IMR-90 (cell line): ENCODE data around the gene MYBL2. TPM values are rescaled to one million over a fixed set of nuclear protein-coding genes. Genes with fewer than 3 reads are reported as not detected.

Experiments
- ATAC-seq: fragments of 200-7000 bp; cut with Tn5 transposase; 2 replicates; pipeline ENCODE4 v1.9.1; 2020; ENCODE audit warnings: low read depth, mild to moderate bottlenecking, moderate library complexity
- BruUV-seq: library from RNA; stranded (reverse); fragments of 400-500 nt; replicated peaks from 2 replicates; lab custom pipeline; 2021; lab: Mats Ljungman, UMichigan
- CTCF ChIA-PET: fragments of 300-600 bp; formaldehyde crosslinking; extraction: SDS; loops from one replicate; lab custom pipeline; 2021; ENCODE audit warnings: antibody characterized with exemption; lab: Yijun Ruan, JAX
- POLR2A ChIA-PET: fragments of 300-600 bp; sonication (Branson Sonifier 250); formaldehyde crosslinking; loops from one replicate; lab custom pipeline; 2022; ENCODE audit warnings: antibody characterized with exemption; ENCODE audit not compliant: unreplicated experiment; lab: Charles Lee
- DNase-seq: peaks from one replicate; pipeline ENCODE4 v3.0.0; 2013
- H2AFZ ChIP-seq: replicated peaks from 2 replicates; pipeline ENCODE3; 2013; ENCODE audit warnings: low read length, mild to moderate bottlenecking; ENCODE audit not compliant: poor library complexity
- H2AK5ac ChIP-seq: 2 replicates; pipeline ENCODE4 v1.6.1; 2013; ENCODE audit warnings: low read depth, low read length, inconsistent platforms
- H2AK9ac ChIP-seq: replicated peaks from 2 replicates; pipeline ENCODE3; 2013; ENCODE audit warnings: mild to moderate bottlenecking, low read depth, low read length, moderate library complexity; ENCODE audit not compliant: poor library complexity
- H2BK120ac ChIP-seq: 2 replicates; pipeline ENCODE4 v1.6.1; 2013; ENCODE audit warnings: low read depth, low read length, inconsistent platforms
- H2BK15ac ChIP-seq: 3 replicates; pipeline ENCODE4 v1.6.1; 2013; ENCODE audit warnings: low read depth, low read length, inconsistent platforms
- H2BK20ac ChIP-seq: 2 replicates; pipeline ENCODE4 v1.6.1; 2013; ENCODE audit warnings: low read depth, mild to moderate bottlenecking, inconsistent platforms, low read length, moderate library complexity
- H2BK5ac ChIP-seq: 2 replicates; pipeline ENCODE4 v1.6.1; 2013; ENCODE audit warnings: mild to moderate bottlenecking, low read depth, low read length, inconsistent platforms; ENCODE audit not compliant: poor library complexity, severe bottlenecking
- H3K14ac ChIP-seq: replicated peaks from 2 replicates; pipeline ENCODE4 v1.6.1; 2013; ENCODE audit warnings: low read depth, low read length, inconsistent platforms
- H3K18ac ChIP-seq: 2 replicates; pipeline ENCODE4 v1.6.1; 2013; ENCODE audit warnings: low read depth, low read length, control low read depth
- H3K23ac ChIP-seq: 2 replicates; pipeline ENCODE4 v1.6.1; 2013; ENCODE audit warnings: low read depth, low read length, inconsistent platforms
- H3K27ac ChIP-seq: 2 replicates; pipeline ENCODE4 v1.5.1; 2013; ENCODE audit warnings: mild to moderate bottlenecking, control low read depth, low read length; ENCODE audit not compliant: insufficient read depth
- H3K27me3 ChIP-seq: 2 replicates; pipeline ENCODE4 v1.6.1; 2013; ENCODE audit warnings: low read length; ENCODE audit not compliant: control insufficient read depth, insufficient read depth
- H3K36me3 ChIP-seq: 2 replicates; pipeline ENCODE4 v1.6.1; 2013; ENCODE audit warnings: low read length, mixed read lengths; ENCODE audit not compliant: control insufficient read depth, insufficient read depth
- H3K4ac ChIP-seq: 2 replicates; pipeline ENCODE4 v1.6.1; 2013; ENCODE audit warnings: low read depth, low read length, inconsistent platforms
- H3K4me1 ChIP-seq: 2 replicates; pipeline ENCODE4 v1.6.1; 2013; ENCODE audit warnings: low read length, mixed read lengths; ENCODE audit not compliant: control insufficient read depth, insufficient read depth
- H3K4me2 ChIP-seq: 2 replicates; pipeline ENCODE4 v1.6.1; 2013; ENCODE audit warnings: low read depth, mild to moderate bottlenecking, control low read depth, low read length, moderate library complexity
- H3K4me3 ChIP-seq: 2 replicates; pipeline ENCODE4 v1.5.1; 2013; ENCODE audit warnings: low read depth, mild to moderate bottlenecking, control low read depth, low read length, moderate library complexity; ENCODE audit not compliant: insufficient read depth
- H3K56ac ChIP-seq: 2 replicates; pipeline ENCODE4 v1.6.1; 2013; ENCODE audit warnings: low read length, inconsistent platforms; ENCODE audit not compliant: insufficient read depth; ENCODE audit errors: extremely low read depth
- H3K79me1 ChIP-seq, 2 experiments: 2 replicates each; pipeline ENCODE4 v1.6.1; 2013; ENCODE audit warnings: low read length in 2 of 2, inconsistent platforms in 1 of 2, low read depth in 1 of 2
- H3K9ac ChIP-seq: 2 replicates; pipeline ENCODE4 v1.6.1; 2013; ENCODE audit warnings: low read depth, low read length, control low read depth
- H3K9me1 ChIP-seq: 2 replicates; pipeline ENCODE4 v1.6.1; 2013; ENCODE audit warnings: low read length, inconsistent platforms; ENCODE audit not compliant: insufficient read depth
- H3K9me3 ChIP-seq: 2 replicates; pipeline ENCODE4 v1.6.1; 2013; ENCODE audit warnings: low read length; ENCODE audit not compliant: control insufficient read depth, insufficient read depth
- H4K20me1 ChIP-seq: 2 replicates; pipeline ENCODE4 v1.6.1; 2013; ENCODE audit warnings: low read length, inconsistent platforms; ENCODE audit not compliant: insufficient read depth
- H4K5ac ChIP-seq: 2 replicates; pipeline ENCODE4 v1.6.1; 2013; ENCODE audit warnings: mild to moderate bottlenecking, low read depth, low read length, control low read depth
- H4K8ac ChIP-seq, 2 experiments: 2 replicates each; pipeline ENCODE4 v1.6.1; 2013; ENCODE audit warnings: low read depth in 2 of 2, low read length in 2 of 2, control low read depth in 1 of 2, inconsistent platforms in 1 of 2
- H4K91ac ChIP-seq: 2 replicates; pipeline ENCODE4 v1.6.1; 2013; ENCODE audit warnings: low read depth, low read length, inconsistent platforms; ENCODE audit not compliant: insufficient read depth
- BHLHE40 ChIP-seq: fragments of 150-350 bp; IDR thresholded peaks from 2 replicates; pipeline ENCODE4 v1.6.1; 2016; ENCODE audit warnings: mild to moderate bottlenecking, low read depth, low read length
- CEBPB ChIP-seq: IDR thresholded peaks from 2 replicates; pipeline ENCODE4 v1.6.1; 2012; ENCODE audit warnings: low read depth, low read length, improper control_type of control experiment
- CHD1 ChIP-seq: IDR thresholded peaks from 2 replicates; pipeline ENCODE4 v1.6.1; 2012; ENCODE audit warnings: low read depth, low read length, improper control_type of control experiment
- MAZ ChIP-seq: IDR thresholded peaks from 2 replicates; pipeline ENCODE4 v1.6.1; 2012; ENCODE audit warnings: low read depth, mild to moderate bottlenecking, low read length, improper control_type of control experiment, moderate library complexity, borderline replicate concordance
- RFX5 ChIP-seq: IDR thresholded peaks from 2 replicates; pipeline ENCODE4 v1.8.0; 2012; ENCODE audit warnings: low read depth, mild to moderate bottlenecking, low read length, moderate library complexity
- WGBS, 2 experiments: methylation state at CpG; one replicate each; pipeline versions ENCODE4 v1.1.5 to v1.1.7; 2013; ENCODE audit warnings: missing lambda C conversion rate in 2 of 2; ENCODE audit not compliant: insufficient read length in 1 of 2; ENCODE audit errors: extremely low coverage in 2 of 2; 5-methylcytosine and 5-hydroxymethylcytosine counted together
- dilution Hi-C: fragments of 300-500 bp; cut with HindIII; formaldehyde crosslinking; loops from one replicate; pipeline ENCODE4 v1.14.3; 2018; ENCODE audit warnings: low sequenced_read_pairs; ENCODE audit not compliant: unreplicated experiment
- in situ Hi-C: fragments of 300-500 bp; cut with MboI; formaldehyde crosslinking; loops from 3 replicates; pipeline ENCODE4 v1.14.3; 2019; ENCODE audit warnings: low sequenced_read_pairs, inconsistent platforms, mixed read lengths
- intact Hi-C: fragments of 100-400 bp; cut with micrococcal nuclease; formaldehyde crosslinking; loops from 2 replicates; pipeline ENCODE4 v1.10.0; 2022
- polyA plus RNA-seq, 3 experiments: library from polyadenylated mRNA; depleted of rRNA; stranded (reverse); fragments of >200 nt; gene quantifications; 2 replicates each; pipeline ENCODE4 v1.2.3, GENCODE V29; 2012; ENCODE audit warnings: low replicate concordance in 1 of 3
- total RNA-seq: library from RNA; depleted of rRNA; stranded (reverse); fragments of >200 nt; gene quantifications from 2 replicates; pipeline ENCODE4 v1.2.3, GENCODE V29; 2012
- TF ChIP-seq, protein P1 (sequence below): fragments of 150-350 bp; IDR thresholded peaks from 2 replicates; pipeline ENCODE4 v1.6.1; 2017; ENCODE audit warnings: mild to moderate bottlenecking, antibody characterized with exemption, low read length, low read depth

Gene MYBL2
- total and polyA plus RNA-seq, 2 of the 4 experiments (the other 2 are of a cell fraction), result 12.4 to 23.1 TPM

GRCh38 chr20:43715511-43715910 is 48.6 kb downstream of the MYBL2 start:
- Histone ChIP-seq H3K4me2 (no peak overlapping the region), H2BK15ac (no peak overlapping the region), H3K4ac (no peak overlapping the region), H2BK20ac (no peak overlapping the region), H3K36me3 (no peaks in the 10 kb centered on the region), H3K27me3 (no peaks in the 10 kb centered on the region), H3K23ac (no peak overlapping the region), H4K5ac (no peak overlapping the region), H3K79me1 (no peaks in the 10 kb centered on the region), H3K9me1 (no peaks in the 10 kb centered on the region), H4K8ac (no peak overlapping the region), H2AK5ac (no peak overlapping the region), H3K27ac (no peak overlapping the region), H3K9ac (no peak overlapping the region), H3K4me1 (no peaks in the 10 kb centered on the region), H2BK5ac (no peak overlapping the region), H4K91ac (no peak overlapping the region), H3K4me3 (no peak overlapping the region), H2AFZ (no peak overlapping the region), H3K56ac (no peak overlapping the region), H2BK120ac (no peak overlapping the region), H3K9me3 (peaks cover 3% of the 10 kb centered on the region), H4K20me1 (no peaks in the 10 kb centered on the region), H2AK9ac (no peak overlapping the region), H3K18ac (no peak overlapping the region), H3K14ac (no peak overlapping the region)
- DNase-seq (no peak), ATAC-seq (no peak)
- CTCF ChIA-PET, result no interaction called here
- POLR2A ChIA-PET, result no interaction called here
- dilution Hi-C loops, result no loop called here
- intact Hi-C loops, result no loop called here
- in situ Hi-C loops, result no loop called here
- WGBS, 2 experiments, result no CpG with 5 or more reads among the region's 6 CpGs
- no peak for TF ChIP-seq CEBPB
- no peak for TF ChIP-seq CHD1
- TF ChIP-seq RFX5, result no peak
- no peak for TF ChIP-seq BHLHE40
- TF ChIP-seq, protein P1, sequence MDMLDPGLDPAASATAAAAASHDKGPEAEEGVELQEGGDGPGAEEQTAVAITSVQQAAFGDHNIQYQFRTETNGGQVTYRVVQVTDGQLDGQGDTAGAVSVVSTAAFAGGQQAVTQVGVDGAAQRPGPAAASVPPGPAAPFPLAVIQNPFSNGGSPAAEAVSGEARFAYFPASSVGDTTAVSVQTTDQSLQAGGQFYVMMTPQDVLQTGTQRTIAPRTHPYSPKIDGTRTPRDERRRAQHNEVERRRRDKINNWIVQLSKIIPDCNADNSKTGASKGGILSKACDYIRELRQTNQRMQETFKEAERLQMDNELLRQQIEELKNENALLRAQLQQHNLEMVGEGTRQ, result no peak
- no peak for TF ChIP-seq MAZ
- BruUV-seq, result no TSS peak
